ENCODE measurements around the gene DNASE1. TPM values are rescaled to one million over a fixed set of nuclear protein-coding genes. Genes with fewer than 3 reads are reported as not detected.

The DNASE1 gene
- total and polyA plus RNA-seq, 9 of the 15 experiments (the other 6 are each of a cell fraction or from before 2014, with no cell fraction given) = 0.53 to 10.1 (median 5.9) TPM

- 61% methylated on average over 19 of the region's 19 CpGs for WGBS (ENCODE audit: insufficient coverage, low coverage, missing lambda C conversion rate)
- peak; percentile 12; the same call in 2 of the 3 replicates for ATAC-seq
- Histone ChIP-seq H3K79me2 (ENCODE audit: control insufficient read depth, insufficient read depth, low read length) (no peaks in the 10 kb centered on the region), H3K4me1 (replicated peaks in 1 of 2; ENCODE audit: control insufficient read depth in 2 of 2, insufficient read depth in 2 of 2, low read length in 2 of 2) (peaks cover 33 to 45% of the 10 kb centered on the region in 2 experiments), H3K27me3 (ENCODE audit: control insufficient read depth in 2 of 2, insufficient read depth in 2 of 2, low read length in 2 of 2) (no peaks in the 10 kb centered on the region), H3K36me3 (ENCODE audit: control insufficient read depth, insufficient read depth, low read length) (no peaks in the 10 kb centered on the region), H3K9ac (ENCODE audit: insufficient read depth in 1 of 2, low read depth in 2 of 2, low read length in 2 of 2) (peak overlapping the region; percentile 21 to 80; a peak in 3 of 4 replicates), H3K9me1 (ENCODE audit: control insufficient read depth, insufficient read depth, low read length) (no peaks in the 10 kb centered on the region), H3K27ac (ENCODE audit: extremely low read depth, low read depth, low read length) (peak overlapping the region; percentile 37; the same call in 1 of the 3 replicates), H3K4me2 (ENCODE audit: insufficient read depth, low read length) (peak overlapping the region; percentile 44), H3K9me3 (replicated peaks; ENCODE audit: control insufficient read depth, insufficient read depth, low read depth, low read length) (no peaks in the 10 kb centered on the region), H3K4me3 (no peak overlapping the region), H4K20me1 (replicated peaks; ENCODE audit: control insufficient read depth, insufficient read depth, low read length) (no peaks in the 10 kb centered on the region), H2AFZ (ENCODE audit: low read depth, low read length) (peak overlapping the region; percentile 61)
- CTCF ChIA-PET (ENCODE audit: low intra/inter-chr PET ratio) = no interaction called here
- TF ChIP-seq GATAD2A (IDR thresholded peaks at IDR 0.05) = 0 out of 2 replicates have a peak, but pooled peaks have one; percentile 65
- no peak for TF ChIP-seq MNT (conservative IDR thresholded peaks at IDR 0.05)
- TF ChIP-seq CEBPB (tag; IDR thresholded peaks at IDR 0.05) = peak; percentile 43; the same call in 1 of the 2 replicates
- no peak for TF ChIP-seq SLC30A9 (CRISPR knock-in tag; IDR thresholded peaks at IDR 0.05)
- 0 out of 2 replicates have a peak, but pooled peaks have one; percentile 5 for TF ChIP-seq ZNF592 (IDR thresholded peaks at IDR 0.05)
- peak; percentile 19 for TF ChIP-seq RBBP5 (IDR thresholded peaks at IDR 0.05; ENCODE audit: borderline replicate concordance, insufficient read depth, low read length, poor library complexity, severe bottlenecking)
- intact Hi-C loops (cut with micrococcal nuclease) = loop anchor here (5.0 kb wide), 1 partner anchor 118 kb away; no protein-coding TSS in a partner anchor
- POLR2A ChIA-PET = interaction anchor here (0.6 to 1.6 kb wide), 3 partner anchors 8 to 390 kb away, joined by 3 to 5 read pairs (median 3); no protein-coding TSS in a partner anchor
- peak in 3 of 4 experiments; percentile 10 to 20 (median 13) for DNase-seq (ENCODE audit: extremely low read depth in 1 of 4, low spot score in 3 of 4)
- FAIRE-seq = no peak
- in situ Hi-C loops (cut with MboI) = no loop called here
- no TSS peak for BruUV-seq (replicated peaks)
Measured at GRCh38 chr16:3645504-3646347, 8.8 kb upstream of the DNASE1 start.
